ENCODE results near the gene OPA1.

Gene OPA1

DNA sequence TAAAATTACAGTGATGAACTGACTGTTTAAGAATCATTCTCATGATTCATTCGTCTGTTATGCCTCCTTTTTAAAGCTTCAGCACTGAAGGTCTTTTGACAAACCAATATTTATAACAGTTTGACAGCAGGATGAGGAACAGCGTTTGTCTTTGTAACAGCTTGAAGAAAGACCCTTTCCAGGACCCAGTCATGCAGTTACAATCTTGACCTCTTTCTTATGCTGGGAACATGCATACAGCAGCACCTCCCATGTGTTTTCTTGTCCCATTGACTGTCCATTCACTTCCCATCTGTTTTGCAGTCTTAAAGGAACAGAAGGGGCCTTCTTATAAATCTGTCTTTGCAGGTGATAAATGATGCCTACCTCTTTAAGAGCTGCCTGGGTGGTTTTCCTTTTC lies 87.2 kb downstream of the OPA1 start:
- no peaks in the 10 kb centered on the region for H3K4me1 ChIP-seq (ENCODE audit: insufficient read depth, low read length)
- no peak overlapping the region for H3K9ac ChIP-seq (ENCODE audit: low read depth, low read length)
- H3K36me3 ChIP-seq (ENCODE audit: insufficient read depth, low read length): peaks cover 4% of the 10 kb centered on the region
- no peaks in the 10 kb centered on the region for H3K9me3 ChIP-seq (ENCODE audit: control insufficient read depth, insufficient read depth, low read length)

GRCh38 chr3:193681631-193682030 lies 88.6 kb downstream of the OPA1 start:
- no peaks in the 10 kb centered on the region for H3K4me1 ChIP-seq (ENCODE audit: insufficient read depth, low read length)
- H3K9ac ChIP-seq (ENCODE audit: low read depth, low read length): no peak overlapping the region
- no peaks in the 10 kb centered on the region for H3K9me3 ChIP-seq (ENCODE audit: control insufficient read depth, insufficient read depth, low read length)
- peaks cover 4% of the 10 kb centered on the region for H3K36me3 ChIP-seq (ENCODE audit: insufficient read depth, low read length)

DNA sequence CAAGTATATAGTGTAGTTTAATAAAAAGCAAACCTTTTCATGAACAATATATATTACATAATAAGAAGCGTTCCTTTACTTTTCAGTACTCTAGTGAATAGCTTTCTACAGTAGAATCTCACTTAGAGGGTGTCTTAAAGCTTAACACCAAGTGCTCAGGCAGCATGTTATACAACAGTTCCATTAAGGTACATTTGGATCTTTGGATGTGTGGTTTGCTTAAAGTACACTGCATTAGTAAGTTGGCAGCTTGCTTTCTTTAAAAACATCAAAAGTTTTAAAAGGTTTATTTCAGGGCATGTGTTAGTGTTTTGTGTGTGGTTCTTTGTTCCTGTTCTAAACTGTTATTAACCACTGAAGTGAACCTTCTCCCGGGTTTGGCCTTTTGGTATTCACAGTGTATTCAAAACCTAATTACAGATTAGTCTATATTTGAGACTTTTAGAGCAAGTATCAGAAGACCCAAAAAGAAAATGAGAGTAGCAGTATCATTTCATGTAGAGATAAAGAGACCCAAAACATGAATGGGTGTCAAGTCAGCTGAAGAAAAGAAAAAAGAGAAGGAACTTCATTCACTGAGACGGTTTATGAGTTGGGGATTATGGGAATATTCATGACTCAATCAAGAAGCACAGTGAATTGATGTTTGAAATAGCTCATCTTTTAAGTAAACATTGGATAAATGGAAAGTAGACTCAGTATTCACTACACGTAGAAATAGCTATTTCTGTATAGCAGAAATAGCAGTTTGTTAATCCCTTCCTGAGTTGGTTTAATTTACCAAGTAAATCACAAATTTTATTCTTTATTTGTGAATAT lies 93.9 kb downstream of the OPA1 start:
- Histone ChIP-seq H3K9me3 (ENCODE audit: control insufficient read depth, insufficient read depth, low read length) (no peaks in the 10 kb centered on the region), H3K9ac (ENCODE audit: low read depth, low read length) (no peak overlapping the region), H3K36me3 (ENCODE audit: insufficient read depth, low read length) (peaks cover 4% of the 10 kb centered on the region), H3K4me1 (ENCODE audit: insufficient read depth, low read length) (no peaks in the 10 kb centered on the region)

DNA sequence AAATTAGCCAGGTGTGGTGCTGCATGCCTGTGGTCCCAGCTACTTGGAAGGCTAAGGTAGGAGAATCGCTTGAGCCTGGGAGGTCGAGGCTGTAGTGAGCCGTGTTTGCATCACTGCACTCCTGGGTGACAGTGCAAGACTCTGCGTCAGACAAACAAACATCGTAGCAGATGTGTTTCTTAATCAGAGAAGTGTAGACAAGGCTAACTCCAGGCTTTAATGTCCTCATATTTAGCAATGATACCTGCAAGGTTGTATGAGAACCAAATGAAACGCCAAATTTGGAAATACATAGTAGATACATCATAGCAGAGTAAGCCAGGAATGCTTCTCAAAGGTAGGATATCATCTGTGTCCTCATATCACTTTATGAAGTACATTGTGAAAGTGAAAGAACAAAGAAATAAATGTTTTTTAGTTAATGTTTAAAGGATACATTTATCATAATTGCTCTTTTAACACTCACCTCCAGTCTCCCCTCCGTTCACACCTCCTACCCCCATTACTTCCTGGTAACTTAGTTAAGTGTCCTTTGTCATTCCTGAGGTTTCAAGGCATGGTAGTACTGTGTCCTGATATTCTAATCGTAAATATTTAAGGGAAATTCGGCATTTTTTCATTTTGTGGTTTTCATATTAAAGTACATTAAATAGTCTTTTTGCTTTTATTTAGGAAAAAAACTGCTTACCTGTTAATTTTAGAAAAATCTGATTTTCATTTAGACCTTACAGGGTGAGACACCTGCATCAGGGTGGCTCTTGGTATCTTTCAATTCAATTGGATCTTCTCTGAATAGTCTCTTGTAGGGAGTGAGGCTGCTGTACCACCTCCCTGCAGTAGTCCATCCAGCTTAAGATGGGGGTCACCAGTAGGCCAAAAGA lies 96.1 kb downstream of the OPA1 start:
- Histone ChIP-seq H3K9ac (ENCODE audit: low read depth, low read length) (no peak overlapping the region), H3K36me3 (ENCODE audit: insufficient read depth, low read length) (no peaks in the 10 kb centered on the region; the same call in 1 of the 2 replicates), H3K4me1 (ENCODE audit: insufficient read depth, low read length) (no peaks in the 10 kb centered on the region), H3K9me3 (ENCODE audit: control insufficient read depth, insufficient read depth, low read length) (no peaks in the 10 kb centered on the region)

DNA sequence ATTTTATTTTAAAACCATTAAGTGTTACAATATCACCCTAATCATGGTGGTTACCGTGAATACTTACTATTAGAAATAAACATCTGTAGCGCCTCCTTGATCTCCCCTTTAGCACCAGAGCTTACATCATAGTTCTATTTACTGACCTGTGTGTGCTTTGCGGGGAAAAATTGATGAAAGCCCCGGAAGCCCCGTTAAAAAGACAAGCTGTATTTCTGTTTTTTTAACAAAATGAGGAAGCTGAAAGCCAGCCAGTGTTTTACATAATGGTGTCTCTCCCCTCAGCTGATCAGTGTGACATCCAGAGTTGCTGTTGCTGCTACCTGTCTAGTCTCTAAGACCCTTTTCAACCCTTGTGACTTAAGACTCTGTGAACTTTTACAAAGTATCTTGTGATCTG lies 100.8 kb downstream of the OPA1 start:
- no peaks in the 10 kb centered on the region for H3K9me3 ChIP-seq (ENCODE audit: control insufficient read depth, insufficient read depth, low read length)
- H3K9ac ChIP-seq (ENCODE audit: low read depth, low read length): no peak overlapping the region
- no peaks in the 10 kb centered on the region; the same call in 1 of the 2 replicates for H3K36me3 ChIP-seq (ENCODE audit: insufficient read depth, low read length)

GRCh38 chr3:193701953-193702635 lies 109.1 kb downstream of the OPA1 start:
- no peak overlapping the region for H3K9ac ChIP-seq (ENCODE audit: low read depth, low read length)
- H3K4me1 ChIP-seq (ENCODE audit: insufficient read depth, low read length): peaks cover 6% of the 10 kb centered on the region; the same call in 1 of the 2 replicates
- H3K36me3 ChIP-seq (ENCODE audit: insufficient read depth, low read length): peaks cover 4% of the 10 kb centered on the region; the same call in 1 of the 2 replicates
- no peaks in the 10 kb centered on the region for H3K9me3 ChIP-seq (ENCODE audit: control insufficient read depth, insufficient read depth, low read length)

More for the DNA sequence above, 100.8 kb downstream of the OPA1 start:
- no peaks in the 10 kb centered on the region for H3K4me1 ChIP-seq (ENCODE audit: insufficient read depth, low read length)

GRCh38 chr3:193702967-193703366 lies 110.0 kb downstream of the OPA1 start:
- Histone ChIP-seq H3K9ac (ENCODE audit: low read depth, low read length) (no peak overlapping the region), H3K4me1 (ENCODE audit: insufficient read depth, low read length) (peaks cover 6% of the 10 kb centered on the region; the same call in 1 of the 2 replicates), H3K36me3 (ENCODE audit: insufficient read depth, low read length) (peaks cover 4% of the 10 kb centered on the region; the same call in 1 of the 2 replicates), H3K9me3 (ENCODE audit: control insufficient read depth, insufficient read depth, low read length) (no peaks in the 10 kb centered on the region)

DNA sequence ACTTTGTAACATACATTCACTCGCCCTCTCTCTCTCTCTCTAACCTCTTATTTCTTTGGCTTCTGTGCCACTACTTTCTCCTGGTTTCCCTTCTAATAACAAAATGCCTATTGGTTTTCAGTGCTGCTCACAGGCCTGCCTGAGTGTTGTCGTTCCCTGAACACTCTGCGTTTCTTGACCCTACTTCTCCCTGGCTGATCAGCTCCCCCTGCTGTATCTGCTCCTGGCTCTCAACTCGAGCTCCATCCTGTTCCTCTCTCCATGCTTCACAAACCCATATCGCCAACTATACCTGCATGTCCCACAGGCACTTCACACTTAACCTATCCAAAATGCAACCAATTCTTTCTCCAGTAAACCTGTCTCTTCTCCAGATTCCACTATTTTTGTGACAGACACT lies 111.4 kb downstream of the OPA1 start:
- H3K9me3 ChIP-seq (ENCODE audit: control insufficient read depth, insufficient read depth, low read length): no peaks in the 10 kb centered on the region
- H3K9ac ChIP-seq (ENCODE audit: low read depth, low read length): no peak overlapping the region
- H3K4me1 ChIP-seq (ENCODE audit: insufficient read depth, low read length): peaks cover 6% of the 10 kb centered on the region; the same call in 1 of the 2 replicates
- H3K36me3 ChIP-seq (ENCODE audit: insufficient read depth, low read length): peaks cover 4% of the 10 kb centered on the region; the same call in 1 of the 2 replicates

GRCh38 chr3:193708270-193708669 lies 115.3 kb downstream of the OPA1 start:
- Histone ChIP-seq H3K9ac (ENCODE audit: low read depth, low read length) (no peak overlapping the region), H3K36me3 (ENCODE audit: insufficient read depth, low read length) (peaks cover 4% of the 10 kb centered on the region; the same call in 1 of the 2 replicates), H3K9me3 (ENCODE audit: control insufficient read depth, insufficient read depth, low read length) (peaks cover 4% of the 10 kb centered on the region; the same call in 1 of the 2 replicates)

DNA sequence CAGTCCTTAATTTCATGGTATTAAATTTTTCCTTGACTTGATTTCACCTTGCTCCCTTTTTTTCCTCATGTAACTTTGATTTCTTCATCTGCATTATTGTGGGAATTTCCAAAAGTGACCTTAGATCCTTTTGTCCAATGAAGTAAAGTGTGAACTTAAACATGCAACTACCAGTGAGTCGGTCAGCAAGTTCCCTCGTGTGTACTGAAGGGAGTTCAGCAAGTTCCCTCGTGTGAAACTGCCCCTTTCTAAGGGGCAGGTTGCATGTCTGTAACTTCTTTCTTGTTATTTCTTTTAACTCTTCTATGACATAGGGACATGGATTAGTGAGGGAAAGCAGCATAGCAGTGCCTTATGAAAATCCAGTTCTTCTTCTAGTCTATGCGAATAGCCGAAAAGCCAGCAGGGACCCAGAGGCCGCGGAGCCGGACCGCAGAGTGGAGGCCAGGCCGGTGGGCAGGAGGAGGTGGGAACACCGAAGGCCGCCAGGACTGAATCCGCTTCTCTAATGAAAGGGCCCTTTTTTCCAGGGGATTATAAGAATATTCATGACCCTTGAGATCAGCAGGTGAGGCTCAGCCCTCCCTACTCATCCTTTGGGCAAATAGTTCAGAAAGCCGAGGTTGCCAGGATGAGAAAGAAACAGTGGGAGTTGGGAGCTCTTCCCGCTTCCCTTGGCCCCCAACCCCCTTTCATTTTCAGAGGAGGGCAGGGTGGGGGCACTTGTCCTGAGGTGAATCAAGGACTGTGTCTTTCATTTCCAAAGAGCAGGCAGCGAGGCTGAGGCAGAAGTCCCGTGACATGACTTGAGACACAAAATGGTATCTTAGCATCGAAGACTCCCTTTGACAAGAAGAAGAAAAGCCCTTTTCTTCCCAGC lies 117.5 kb downstream of the OPA1 start:
- H3K4me1 ChIP-seq (ENCODE audit: insufficient read depth, low read length): no peaks in the 10 kb centered on the region; the same call in 1 of the 2 replicates
- peaks cover 20% of the 10 kb centered on the region for H3K9me3 ChIP-seq (ENCODE audit: control insufficient read depth, insufficient read depth, low read length)
- H3K36me3 ChIP-seq (ENCODE audit: insufficient read depth, low read length): peaks cover 2% of the 10 kb centered on the region; the same call in 1 of the 2 replicates
- H3K9ac ChIP-seq (ENCODE audit: low read depth, low read length): no peak overlapping the region

More at GRCh38 chr3:193708270-193708669, 115.3 kb downstream of the OPA1 start:
- no peaks in the 10 kb centered on the region; the same call in 1 of the 2 replicates for H3K4me1 ChIP-seq (ENCODE audit: insufficient read depth, low read length)

- Histone ChIP-seq H3K9me3 (ENCODE audit: control insufficient read depth, insufficient read depth, low read length) (peaks cover 23% of the 10 kb centered on the region), H3K36me3 (ENCODE audit: insufficient read depth, low read length) (peaks cover 2% of the 10 kb centered on the region; the same call in 1 of the 2 replicates), H3K9ac (ENCODE audit: low read depth, low read length) (no peak overlapping the region), H3K4me1 (ENCODE audit: insufficient read depth, low read length) (no peaks in the 10 kb centered on the region; the same call in 1 of the 2 replicates)
Measured at GRCh38 chr3:193711166-193711485, 118.1 kb downstream of the OPA1 start.

GRCh38 chr3:193711523-193711963 lies 118.5 kb downstream of the OPA1 start:
- Histone ChIP-seq H3K4me1 (ENCODE audit: insufficient read depth, low read length) (no peaks in the 10 kb centered on the region; the same call in 1 of the 2 replicates), H3K9me3 (ENCODE audit: control insufficient read depth, insufficient read depth, low read length) (peaks cover 23% of the 10 kb centered on the region), H3K9ac (ENCODE audit: low read depth, low read length) (no peak overlapping the region), H3K36me3 (ENCODE audit: insufficient read depth, low read length) (peaks cover 2% of the 10 kb centered on the region; the same call in 1 of the 2 replicates)

DNA sequence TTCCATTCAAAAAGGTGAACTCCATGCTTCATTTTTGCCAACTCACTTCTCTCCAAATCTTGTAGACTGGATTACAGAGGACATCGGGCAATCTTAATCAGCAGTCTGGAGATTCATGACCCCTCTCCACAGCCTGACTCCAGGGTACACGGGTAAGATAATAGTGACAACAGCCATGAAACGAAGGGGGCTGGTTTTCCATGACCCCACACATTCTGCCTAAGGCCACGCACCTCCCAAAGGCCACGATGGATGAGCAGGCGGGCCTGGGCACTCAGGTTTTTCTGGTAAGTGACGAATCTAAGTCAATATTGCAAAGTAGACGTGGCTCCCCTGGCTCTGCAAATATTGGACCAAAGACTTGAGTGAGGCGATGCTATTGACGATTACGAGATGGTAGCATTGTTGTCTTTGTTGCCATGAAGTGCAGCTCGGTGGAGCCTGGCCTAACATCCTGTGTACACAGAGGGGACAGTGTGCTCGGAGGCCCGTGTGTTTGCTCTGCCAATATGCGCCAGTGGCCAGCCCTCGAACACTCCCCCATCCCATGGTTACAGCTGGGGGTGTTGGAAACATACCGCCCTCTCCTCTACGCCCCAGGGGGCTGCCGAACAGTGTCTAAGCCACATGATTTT lies 119.1 kb downstream of the OPA1 start:
- H3K9ac ChIP-seq (ENCODE audit: low read depth, low read length): no peak overlapping the region
- H3K36me3 ChIP-seq (ENCODE audit: insufficient read depth, low read length): peaks cover 2% of the 10 kb centered on the region; the same call in 1 of the 2 replicates
- H3K4me1 ChIP-seq (ENCODE audit: insufficient read depth, low read length): no peaks in the 10 kb centered on the region; the same call in 1 of the 2 replicates
- peaks cover 23% of the 10 kb centered on the region for H3K9me3 ChIP-seq (ENCODE audit: control insufficient read depth, insufficient read depth, low read length)
